PC-3 (cell line): Measurements from ENCODE around the gene CEACAM20.

Source experiments
- EZH2 ChIP-seq: fragments of 300-600 bp; sonication (generic); IDR thresholded peaks from one replicate; pipeline ENCODE4 v1.6.1; 2017; ENCODE audit warnings: antibody characterized with exemption, mild to moderate bottlenecking, low read length; ENCODE audit not compliant: unreplicated experiment
- EZH2phosphoT487 ChIP-seq: fragments of 300-600 bp; sonication (generic); IDR thresholded peaks from 2 replicates; pipeline ENCODE4 v1.6.1; 2018; ENCODE audit warnings: mild to moderate bottlenecking, antibody characterized with exemption, low read length, borderline replicate concordance
- TF ChIP-seq, protein P1 (sequence below): fragments of 300-600 bp; sonication (generic); conservative IDR thresholded peaks from 2 replicates; pipeline ENCODE4 v1.5.1; 2017; ENCODE audit warnings: antibody characterized with exemption, low read depth, mild to moderate bottlenecking, low read length

DNA sequence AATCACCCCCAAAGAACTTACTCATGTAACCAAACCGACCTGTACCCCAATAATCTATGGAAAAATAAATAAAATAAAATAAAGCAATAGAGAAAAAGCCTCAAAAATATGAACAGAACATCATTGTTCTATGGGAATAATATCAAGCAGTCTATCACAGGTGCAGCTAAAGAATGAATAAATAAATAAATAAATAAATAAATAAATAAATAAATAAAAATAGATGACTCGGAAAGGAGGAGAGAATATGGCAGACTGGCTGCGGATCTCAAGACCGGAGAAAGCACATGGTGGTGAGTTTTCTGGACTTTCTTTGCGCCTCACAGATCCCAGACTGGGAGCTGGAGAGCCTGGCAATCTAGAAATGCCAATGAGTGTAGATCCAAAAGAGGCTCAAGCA lies 22.4 kb upstream of the CEACAM20 start:
- TF ChIP-seq, protein P1, sequence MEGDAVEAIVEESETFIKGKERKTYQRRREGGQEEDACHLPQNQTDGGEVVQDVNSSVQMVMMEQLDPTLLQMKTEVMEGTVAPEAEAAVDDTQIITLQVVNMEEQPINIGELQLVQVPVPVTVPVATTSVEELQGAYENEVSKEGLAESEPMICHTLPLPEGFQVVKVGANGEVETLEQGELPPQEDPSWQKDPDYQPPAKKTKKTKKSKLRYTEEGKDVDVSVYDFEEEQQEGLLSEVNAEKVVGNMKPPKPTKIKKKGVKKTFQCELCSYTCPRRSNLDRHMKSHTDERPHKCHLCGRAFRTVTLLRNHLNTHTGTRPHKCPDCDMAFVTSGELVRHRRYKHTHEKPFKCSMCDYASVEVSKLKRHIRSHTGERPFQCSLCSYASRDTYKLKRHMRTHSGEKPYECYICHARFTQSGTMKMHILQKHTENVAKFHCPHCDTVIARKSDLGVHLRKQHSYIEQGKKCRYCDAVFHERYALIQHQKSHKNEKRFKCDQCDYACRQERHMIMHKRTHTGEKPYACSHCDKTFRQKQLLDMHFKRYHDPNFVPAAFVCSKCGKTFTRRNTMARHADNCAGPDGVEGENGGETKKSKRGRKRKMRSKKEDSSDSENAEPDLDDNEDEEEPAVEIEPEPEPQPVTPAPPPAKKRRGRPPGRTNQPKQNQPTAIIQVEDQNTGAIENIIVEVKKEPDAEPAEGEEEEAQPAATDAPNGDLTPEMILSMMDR, result no peak
- TF ChIP-seq EZH2 (no peak), EZH2phosphoT487 (no peak)
